AG09319 (cell line): ENCODE data around the gene DAB2IP.

Source experiments
- DNase-seq: peaks from one replicate; pipeline ENCODE4 v3.0.0-alpha.2; 2010; ENCODE audit warnings: low read depth; ENCODE audit errors: extremely low read depth
- TF ChIP-seq, protein P1 (sequence below): IDR thresholded peaks from 2 replicates; pipeline ENCODE4 v1.5.1; 2011; ENCODE audit warnings: low read depth, mild to moderate bottlenecking, inconsistent platforms, low read length, moderate library complexity

DAB2IP gene

DNA sequence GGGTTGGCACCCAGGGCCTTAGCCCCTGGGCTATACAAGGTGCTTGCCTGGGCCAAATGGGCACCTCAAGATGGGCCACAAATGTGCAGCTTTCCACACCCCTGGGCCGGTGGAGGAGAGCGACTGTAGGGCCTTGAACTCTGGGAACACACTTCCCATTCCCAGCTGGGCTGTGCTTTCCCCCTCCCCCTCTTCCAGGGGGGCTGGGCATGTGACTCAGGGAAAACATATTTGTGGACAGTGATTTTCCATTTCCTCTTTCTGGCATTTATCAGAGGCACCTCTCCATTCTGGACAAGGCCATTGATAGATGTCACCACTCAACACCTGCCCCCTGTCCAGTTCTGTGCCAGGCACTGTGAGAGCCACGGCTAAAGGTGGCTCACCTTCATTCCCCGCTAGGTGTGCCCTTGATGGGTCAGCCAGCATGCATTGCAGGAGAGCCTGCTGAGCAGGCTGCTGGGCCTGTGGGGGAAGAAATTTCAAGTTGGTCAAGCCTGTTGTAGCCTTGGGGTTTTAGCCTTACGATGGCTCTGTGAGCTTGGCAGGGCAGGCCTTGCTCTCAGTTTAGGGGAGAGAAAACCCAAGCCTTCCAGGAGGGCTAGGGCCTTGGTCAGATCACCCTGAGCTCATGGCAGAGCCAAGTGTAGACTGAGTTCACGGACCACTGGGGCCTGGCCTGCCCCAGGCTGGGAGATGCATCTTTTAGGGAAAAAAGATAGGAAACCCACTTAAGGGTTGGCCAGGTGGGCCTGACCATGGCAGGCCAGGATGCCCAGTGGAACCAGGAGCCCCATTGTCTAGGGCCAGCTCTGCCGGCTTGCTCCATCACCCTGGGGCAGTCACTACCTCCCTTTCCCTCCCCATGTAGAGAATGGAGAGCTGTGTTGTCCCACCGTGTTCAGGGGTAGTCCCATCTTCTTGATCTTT lies 113.9 kb downstream of the DAB2IP start:
- no peak for DNase-seq
- TF ChIP-seq, protein P1, sequence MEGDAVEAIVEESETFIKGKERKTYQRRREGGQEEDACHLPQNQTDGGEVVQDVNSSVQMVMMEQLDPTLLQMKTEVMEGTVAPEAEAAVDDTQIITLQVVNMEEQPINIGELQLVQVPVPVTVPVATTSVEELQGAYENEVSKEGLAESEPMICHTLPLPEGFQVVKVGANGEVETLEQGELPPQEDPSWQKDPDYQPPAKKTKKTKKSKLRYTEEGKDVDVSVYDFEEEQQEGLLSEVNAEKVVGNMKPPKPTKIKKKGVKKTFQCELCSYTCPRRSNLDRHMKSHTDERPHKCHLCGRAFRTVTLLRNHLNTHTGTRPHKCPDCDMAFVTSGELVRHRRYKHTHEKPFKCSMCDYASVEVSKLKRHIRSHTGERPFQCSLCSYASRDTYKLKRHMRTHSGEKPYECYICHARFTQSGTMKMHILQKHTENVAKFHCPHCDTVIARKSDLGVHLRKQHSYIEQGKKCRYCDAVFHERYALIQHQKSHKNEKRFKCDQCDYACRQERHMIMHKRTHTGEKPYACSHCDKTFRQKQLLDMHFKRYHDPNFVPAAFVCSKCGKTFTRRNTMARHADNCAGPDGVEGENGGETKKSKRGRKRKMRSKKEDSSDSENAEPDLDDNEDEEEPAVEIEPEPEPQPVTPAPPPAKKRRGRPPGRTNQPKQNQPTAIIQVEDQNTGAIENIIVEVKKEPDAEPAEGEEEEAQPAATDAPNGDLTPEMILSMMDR: no peak

DNA sequence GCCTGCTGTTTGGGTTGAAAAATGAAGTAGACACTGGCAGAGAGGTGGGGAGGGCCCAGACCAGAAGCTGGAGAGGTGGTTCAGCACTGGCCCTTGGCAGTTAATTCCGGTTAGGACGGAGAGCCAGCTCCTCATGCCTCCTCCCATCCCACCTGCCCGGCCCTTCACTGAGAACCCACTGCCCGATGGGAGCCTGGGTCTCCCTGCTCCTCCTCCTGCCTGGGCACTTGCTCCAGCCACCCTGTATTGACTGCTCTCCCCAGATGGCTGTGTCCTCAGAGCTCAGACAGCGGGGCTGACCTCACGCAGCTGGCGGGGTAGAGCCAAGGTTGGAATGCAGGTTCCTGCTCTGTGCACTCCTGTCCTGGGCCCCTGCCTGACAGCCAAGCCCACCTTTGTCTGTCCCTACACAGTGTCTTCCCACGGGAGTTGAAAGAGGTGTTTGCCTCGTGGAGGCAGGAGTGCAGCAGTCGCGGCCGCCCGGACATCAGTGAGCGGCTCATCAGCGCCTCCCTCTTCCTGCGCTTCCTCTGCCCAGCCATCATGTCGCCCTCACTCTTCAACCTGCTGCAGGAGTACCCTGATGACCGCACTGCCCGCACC lies 114.7 kb downstream of the DAB2IP start:
- TF ChIP-seq, protein P1: no peak
- no peak for DNase-seq

DNA sequence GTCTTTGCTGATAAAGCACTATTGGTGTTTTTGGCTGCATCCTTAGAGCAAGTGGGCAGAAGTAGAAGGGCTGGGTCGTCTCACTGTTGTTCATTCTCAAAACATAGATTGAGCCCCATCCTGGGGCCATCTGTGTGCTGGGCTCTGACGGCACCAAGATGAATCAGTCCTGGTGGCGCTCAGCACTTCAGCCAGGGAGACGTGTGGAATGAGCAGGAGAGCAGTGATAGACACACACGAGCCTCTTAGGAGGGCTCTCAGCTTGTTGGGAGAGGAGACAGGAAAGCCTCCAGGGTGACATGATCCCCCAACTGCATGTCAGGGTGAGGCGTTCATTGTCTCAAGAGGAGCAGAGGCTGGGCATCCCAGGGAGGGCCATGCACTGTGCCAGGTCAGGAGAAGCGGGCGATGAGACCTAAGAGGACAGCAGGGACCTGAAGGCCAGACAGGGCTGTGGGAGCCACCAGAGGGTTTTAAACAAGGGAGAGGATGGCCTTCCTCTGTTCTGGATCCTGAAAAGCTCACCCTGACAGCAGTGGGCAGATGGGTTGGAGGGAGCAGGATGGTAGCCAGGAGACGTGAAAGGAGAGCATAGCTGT lies 115.8 kb downstream of the DAB2IP start:
- TF ChIP-seq, protein P1: no peak
- no peak for DNase-seq

DNA sequence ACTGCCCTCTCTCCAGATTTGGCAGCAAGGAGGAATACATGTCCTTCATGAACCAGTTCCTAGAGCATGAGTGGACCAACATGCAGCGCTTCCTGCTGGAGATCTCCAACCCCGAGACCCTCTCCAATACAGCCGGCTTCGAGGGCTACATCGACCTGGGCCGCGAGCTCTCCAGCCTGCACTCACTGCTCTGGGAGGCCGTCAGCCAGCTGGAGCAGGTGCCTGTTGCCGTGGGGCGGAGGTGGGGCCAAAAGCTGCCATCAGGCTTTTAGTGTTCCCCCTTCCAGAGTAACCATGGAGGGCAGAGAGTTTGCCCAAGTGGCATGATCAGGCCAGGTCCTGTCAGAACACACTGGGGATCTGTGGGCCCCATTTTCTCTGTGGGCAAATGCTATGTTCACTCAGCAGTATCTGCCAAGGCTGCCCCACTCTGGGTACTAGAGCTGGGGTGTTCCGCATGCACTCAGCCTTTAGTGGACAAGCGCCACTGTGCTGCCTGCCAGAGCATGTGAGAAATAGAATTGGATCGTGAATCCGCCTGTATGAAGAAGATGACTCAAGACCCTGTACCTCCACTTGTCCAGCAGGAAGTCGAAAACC lies 117.1 kb downstream of the DAB2IP start:
- TF ChIP-seq, protein P1: no peak
- no peak for DNase-seq

DNA sequence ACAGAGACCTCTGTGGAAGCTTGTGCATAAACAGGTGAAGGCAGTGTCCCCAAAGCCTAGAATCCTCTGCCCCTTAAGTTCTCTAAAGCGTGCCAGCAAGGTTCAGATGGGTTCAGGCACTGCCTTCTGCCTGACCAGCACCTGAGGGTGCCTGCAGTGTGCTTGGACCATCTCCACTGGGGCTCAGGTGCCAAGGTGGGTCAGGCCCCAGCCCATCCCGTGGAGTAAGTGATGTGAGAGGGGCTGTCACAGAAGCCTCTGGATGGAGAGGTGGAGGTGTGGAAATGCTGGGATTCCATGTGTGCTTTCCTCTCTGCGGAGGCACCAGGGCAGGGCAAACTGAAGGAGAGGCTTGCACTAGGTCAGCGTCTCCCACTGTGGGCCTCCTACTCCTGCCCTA lies 118.5 kb downstream of the DAB2IP start:
- no peak for DNase-seq
- TF ChIP-seq, protein P1: no peak

DNA sequence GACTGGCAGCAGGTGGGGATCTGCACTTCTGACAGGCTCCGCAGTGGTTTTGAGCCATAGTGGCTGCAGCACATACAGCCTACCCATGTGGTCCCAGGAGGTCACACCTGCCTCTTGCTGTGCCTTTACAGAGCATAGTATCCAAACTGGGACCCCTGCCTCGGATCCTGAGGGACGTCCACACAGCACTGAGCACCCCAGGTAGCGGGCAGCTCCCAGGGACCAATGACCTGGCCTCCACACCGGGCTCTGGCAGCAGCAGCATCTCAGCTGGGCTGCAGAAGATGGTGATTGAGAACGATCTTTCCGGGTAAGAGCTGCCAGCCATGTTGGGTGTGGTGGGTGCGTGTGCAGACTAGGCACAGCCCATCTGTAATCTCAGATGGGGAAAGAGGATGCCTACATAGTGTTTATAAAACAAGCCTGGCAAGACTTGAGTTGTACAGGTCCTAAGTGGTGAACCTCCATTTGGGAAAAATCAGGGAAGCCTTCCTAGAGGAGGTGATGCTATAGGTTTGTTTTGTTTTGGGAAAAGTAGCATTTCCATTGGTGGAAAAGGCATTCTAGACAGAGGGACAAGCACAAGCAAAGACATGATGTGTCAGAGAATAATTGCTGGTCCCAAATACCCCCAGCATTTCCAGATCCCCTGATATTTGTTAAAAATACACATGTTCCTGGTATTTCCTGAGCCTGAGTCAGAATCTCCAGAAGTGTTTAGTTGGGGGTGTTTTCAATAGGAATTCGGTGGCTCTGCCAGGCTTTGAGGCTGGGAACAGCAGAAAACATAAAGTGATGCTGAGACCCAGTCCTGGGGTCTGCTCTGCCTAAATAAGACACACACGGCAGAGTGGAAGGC lies 119.2 kb downstream of the DAB2IP start:
- TF ChIP-seq, protein P1: no peak
- peak; percentile 4 for DNase-seq
